Astrocyte of the hippocampus (primary cell): ENCODE data around the gene CSMD2.
A peak's percentile ranks its signal among the peaks of the same experiment; 100 is the strongest.

Experiments
- DNase-seq: peaks from one replicate; pipeline ENCODE4 v3.0.0; 2011; ENCODE audit warnings: low read depth, low spot score

Gene CSMD2

DNA sequence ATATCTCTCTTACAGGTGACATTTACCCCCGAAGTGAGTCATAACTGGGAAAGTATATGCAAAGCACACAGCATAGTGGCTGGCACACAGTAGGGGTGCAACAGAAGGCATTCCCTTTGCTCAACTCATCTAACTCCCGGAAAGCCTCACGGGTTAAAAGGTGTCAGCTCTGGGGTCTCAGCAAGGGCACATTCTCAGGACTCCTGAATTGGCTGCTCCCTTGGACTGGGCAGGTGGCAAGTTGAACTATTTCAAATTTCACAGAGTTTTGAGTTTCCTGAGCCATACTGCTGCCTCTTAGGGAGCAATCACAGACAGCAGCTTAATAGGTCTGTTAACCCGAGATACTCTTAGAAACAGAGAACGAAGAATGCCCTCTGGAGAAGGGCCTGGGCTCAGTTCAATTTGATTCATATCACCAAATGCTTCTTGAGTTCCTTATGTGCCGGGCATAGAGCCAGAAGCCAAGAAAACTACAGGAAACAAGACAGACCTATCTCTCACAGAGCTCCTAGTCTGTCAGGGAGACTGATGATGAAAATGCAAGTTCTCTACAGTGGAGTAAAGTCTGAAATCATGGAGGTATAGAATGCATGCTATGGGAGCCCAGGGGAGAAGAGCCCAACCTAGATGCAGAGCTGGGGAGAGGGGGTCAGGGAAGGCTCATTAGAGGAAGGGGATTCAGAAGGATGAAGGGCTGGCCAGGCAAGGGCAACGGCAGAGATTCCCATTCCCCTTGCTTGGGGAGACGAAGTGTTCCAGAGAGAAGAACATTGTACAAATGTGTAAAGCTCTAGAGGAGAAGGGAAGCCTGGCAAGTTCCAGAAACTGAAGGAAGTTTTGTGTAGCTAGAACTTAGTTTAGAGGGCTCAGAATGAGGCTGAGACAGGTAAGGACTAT, 445.0 kb downstream of the CSMD2 start:
- peak; percentile 46 for DNase-seq

DNA sequence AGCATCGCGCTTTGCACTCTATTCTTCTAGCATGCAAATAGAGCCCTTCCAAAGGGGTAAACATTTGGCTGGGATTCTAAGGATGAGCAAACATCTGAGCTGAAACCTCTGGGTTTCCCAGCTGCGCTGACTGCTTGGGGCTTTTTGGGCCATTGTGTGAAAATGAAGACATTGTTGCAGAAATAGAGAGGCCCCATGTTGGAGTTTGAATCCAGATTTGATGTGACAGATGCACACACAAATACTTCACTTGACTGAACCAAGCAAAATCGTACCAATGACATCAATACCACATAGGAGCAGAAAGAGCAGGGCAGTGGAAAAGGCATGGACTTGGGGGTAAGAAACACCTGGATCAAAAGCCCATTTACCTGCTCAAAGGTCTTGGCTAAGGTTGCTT, 445.7 kb downstream of the CSMD2 start:
- DNase-seq: no peak

DNA sequence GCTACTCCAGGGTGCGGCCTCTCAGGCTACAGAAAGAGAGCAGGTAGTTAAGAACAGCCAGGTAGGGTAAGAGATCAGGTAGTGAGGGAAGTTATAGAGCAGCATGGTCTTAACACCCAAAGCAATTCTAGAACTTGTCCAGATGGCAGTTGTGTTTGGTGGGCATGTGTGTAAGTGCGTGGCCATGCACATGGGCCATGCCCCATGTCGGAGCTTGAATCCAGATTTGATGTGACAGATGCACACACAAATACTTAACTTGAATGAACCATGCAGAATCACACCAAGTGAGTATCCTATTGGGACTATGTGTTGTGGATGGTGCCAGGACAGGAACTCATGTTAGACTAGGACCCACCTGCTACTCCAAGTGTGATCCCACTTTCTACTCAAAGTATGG, 446.8 kb downstream of the CSMD2 start:
- no peak for DNase-seq

DNA sequence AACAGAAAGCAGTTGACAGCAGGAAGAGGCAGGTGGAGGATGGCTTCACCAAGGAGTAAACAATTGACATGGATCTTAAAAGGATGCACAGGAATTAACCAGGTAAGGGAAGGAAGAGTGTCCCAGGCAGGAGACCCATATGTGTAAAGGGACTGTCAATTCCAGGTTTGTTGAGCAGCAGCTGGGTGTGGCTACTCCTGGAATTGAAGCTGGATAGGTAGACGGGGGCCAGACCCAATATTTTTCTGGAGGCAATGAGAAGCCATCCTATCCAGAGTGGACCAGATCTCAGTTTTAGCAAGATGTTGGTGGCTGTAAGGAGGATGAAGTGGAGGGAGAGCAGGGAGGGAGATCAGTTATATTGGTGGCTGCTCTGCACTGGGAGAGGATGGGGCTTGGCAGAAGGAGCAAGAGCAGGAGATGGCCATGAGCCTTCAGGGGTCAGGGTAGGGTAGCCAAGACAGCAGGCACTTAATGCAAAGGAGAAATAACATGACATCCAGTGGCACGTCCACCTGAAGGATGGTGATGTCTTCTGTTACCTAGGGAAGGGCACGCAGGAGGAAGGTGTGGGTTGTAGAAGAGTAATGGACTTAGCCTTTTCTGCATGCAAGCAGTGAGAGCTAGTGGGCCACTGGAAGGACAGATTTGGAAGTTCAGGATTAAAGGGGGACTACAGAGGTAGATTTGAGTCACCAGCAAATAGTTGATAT, 447.9 kb downstream of the CSMD2 start:
- DNase-seq: no peak

DNA sequence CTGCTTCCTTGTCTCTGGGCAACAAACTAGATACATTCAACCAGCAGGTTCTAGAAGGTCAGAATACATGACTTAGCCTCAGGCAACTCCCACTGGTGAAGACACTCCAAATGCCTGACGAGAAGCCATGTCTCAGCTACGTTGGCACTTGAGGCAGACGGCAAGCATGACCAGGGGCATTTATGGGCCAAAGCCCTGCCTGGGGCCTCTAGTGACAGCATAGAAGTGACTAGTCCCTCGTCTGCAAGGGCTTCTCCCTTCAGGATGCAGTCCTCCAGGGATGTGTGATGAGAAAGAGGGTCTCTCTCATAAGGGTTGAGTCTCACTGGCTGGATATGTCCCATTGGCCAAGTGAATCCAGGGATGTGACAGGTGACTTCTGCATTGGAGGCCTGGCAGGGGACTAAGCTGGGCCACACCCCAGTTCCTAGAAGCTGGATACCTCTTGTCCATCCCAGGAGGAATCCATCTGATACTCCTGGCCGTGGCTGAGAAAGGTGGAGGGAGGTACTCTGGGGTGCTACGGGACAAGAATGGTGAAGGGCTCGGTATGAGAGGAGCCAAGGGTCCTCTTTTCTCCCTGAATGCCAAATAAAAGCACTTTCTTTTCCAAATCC, 449.7 kb downstream of the CSMD2 start:
- DNase-seq: no peak

DNA sequence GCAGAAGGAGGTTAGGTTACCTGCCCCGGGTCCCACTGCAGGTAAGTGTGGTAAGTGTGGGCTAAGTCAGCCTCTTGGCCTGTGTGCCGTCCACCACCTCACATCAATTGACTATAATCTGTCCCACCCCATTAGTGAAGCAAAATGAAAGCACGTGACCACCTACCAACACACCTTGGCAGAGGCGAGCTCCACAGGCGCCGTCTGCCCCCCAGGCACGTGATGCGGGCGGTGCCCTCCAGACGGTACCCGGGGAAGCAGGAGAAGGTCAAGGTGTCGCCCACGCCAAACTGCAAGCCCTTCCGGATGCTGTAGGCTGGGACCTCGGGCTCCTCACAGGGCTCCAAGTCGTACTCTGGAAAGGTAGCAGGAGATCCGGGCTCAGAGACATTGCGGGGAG, 450.6 kb downstream of the CSMD2 start:
- DNase-seq: no peak

DNA sequence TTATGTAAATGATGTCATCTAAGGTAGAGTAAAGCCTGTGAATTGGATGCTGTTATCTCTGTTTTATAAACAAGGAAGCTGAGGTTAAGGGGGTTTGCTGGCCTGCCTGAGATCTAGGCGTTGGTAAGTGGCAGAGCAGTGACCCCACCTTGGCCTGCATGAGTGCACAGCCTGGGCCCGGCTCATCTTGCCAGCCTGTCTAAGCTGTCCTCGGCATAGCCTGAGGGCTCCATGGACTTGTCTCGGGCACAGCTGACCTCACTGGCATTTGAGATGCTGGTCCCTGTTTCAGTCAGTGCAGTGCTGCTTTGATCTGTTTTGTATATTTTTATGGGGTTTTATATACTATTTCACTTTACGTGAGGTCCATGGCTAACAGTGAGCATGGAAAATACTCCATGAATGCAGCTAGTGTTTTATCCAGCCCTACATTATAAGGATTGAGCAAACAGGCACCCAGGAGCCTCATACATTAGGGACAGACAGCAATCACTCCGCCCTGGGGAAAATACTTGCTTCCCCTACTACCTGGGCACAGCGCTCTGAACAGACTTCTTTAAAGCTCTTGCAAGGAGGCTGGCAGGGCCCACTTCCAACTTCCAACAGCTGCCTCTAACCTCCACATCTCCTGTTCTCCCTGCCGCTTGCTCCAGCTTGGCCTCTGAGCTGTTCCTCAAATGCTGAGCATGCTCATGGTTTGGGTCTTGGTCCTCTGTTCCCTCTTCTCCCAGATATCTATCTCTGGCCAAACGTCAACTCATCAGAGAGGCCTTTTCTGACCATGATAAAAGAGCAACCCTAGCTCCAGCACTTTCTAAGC, 451.8 kb downstream of the CSMD2 start:
- no peak for DNase-seq

DNA sequence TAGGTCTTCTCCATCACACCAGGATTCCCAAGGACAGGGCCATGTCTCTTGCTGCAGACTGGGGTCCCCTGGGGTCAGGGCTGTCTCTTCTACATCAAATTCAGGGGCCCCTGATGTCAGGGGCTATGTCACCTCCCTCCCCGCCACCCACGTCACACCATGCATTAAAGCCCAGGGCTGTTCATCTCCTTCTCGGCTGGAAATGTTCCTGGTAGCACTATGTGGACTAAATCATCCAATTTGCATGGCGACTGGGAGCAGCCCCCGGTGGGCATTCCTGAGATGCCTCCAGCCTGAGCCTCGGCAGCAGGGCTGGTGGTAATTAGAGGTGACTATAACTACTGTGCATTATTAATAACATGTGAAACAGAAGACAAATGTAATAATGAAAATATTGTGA, 452.8 kb downstream of the CSMD2 start:
- peak; percentile 80 for DNase-seq

DNA sequence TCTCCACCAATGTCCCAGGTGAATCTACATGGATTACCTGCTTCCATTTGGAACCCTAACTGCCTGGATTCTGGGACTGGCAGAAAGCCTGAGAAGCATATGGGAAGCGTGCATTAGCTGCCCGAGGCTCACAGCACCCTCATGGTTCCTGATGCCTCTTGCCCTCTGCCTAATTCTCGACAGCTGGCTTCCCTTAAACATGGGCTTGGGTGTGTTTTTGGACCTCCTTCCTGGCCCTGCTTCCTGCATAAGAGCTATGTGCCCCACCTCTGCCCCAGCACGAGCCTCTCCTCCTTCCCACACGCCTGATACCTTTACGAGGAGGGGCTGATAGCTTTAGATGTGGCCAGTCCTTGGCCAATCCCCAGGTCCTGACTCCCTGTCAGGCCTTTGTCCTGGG, 453.5 kb downstream of the CSMD2 start:
- no peak for DNase-seq

DNA sequence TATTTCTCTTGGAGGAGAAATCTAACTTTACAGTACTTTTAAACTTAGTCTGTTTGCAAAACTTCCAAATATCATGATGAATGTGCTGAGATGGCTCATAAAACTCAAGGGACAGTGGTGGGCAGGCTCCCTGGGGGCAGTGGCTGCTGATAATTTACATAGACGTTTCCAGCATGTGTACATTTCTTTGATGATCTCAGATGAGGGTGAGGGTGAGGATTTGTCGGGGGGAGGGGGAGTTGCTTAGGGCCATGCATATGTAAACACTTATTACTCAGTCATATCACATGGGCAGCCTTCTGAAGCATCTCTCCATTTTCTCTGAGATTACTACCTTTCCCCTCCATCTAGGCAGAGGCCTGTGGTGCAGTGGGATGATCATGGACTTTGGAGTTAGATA, 454.1 kb downstream of the CSMD2 start:
- peak; percentile 26 for DNase-seq

DNA sequence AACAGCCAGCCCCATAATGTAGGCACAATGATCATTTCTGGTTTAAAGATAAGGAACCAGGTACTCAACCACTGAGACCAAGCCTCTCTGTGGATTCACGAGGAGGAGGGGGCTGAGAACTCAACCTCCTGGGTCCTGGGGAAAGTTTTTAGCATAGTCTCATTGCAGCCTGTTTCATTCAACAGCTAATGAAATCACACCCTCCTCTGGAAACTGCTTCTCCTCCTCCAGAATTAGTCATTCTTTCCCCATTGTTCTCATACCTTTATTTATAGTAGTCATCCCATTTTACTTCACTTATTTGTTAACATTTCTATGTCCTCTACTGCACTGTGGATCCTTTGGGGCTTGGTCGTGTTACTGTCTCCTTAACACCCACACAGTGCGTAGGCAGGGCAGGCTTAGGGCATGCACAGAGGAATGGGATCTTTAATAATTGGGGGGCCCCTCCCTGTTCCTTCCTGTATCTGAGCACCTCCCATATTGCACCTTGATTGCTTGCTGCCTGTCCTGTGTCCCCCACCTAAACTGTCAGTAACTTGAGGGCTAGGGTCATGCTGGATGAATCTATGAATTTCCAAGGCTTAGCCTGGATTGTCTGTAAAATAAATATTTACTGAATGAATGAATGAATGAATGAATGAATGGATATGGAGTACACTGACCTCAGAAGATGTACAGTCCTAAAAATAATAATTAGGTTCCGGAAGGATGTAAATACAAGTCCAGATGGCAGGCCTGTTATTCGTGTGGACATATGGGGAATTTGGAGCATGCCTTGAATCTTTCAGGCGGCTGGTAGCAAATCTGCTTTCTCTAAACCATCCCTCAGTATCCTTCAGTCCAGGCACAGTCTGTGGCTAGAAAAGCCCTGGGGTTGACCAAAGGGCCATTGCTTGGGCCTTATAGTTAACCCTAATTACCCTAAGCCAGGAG, 455.0 kb downstream of the CSMD2 start:
- peak; percentile 48 for DNase-seq

DNA sequence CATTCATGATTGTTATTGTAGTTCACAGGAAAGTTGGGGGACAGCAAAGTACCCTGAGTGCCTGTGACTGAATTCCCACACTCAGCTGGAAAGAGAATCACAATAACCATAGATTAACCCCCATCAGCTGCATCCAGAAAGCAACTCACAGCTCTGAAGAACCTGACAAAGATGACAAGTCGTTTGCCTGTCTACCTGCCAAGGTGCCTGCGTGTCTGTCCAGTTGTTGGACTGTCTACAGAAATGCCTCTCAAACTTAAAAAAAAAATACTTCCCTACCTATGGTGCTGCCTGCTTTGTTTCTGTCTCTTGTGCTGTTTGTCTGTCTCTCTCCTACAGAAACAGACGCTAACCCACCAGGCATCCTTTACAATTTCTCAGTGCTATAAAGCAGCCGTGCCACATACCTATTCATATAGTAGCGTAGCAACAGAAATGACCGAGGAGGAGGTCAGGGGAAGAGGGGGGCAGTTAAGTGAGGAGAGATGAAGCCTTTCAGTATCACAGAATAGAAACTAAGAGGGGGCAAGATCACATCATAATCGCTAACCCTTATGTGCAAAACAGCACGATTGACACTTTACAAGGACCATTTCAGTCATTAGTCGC, 455.8 kb downstream of the CSMD2 start:
- DNase-seq: no peak

DNA sequence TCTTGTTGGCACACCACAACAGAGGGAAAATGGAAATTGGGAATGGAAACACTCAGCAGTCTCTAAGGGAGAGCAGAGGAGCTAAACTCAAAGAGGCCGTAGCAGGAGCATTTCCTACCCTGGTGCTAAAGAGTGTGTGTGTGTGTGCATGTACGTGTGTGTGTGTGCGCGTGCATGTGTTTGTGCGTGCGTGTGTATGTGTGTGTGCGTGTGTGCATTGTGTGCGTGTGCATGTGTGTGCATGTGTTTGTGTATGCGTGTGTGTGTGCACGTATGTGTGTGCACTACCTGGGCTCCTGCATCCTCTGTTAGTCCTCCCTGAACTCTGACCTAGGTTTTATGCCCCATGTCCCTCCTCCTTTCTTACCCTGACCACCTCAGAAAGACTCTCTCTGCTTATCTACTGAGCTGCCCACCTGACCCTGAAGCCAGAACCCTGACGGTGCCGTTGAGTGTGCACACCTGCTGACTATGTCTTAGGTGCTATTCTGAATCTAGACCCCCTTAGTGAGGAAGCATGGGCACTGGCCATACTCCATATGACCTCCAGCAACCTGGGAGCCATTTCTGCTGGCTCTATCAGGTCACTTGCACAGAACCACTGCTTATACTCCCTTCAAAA, 458.3 kb downstream of the CSMD2 start:
- DNase-seq: no peak

DNA sequence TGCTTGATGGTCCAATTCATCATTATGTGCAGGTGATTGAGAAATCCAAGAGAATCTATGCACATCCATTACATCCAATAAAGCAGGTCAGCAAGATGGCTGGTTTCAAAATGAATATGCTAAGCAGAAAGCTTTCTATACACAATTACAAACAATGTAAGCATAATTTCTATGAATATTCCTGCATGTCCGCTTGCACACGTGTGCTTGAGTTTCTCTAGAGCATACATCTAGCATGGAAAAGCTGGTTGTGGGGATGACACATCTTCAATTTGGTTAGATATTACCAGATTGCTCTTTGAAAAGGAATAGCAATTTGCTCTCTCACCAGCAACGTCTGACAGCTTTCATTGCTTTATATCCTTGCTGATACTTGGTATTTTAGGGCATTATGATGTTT, 461.6 kb downstream of the CSMD2 start:
- no peak for DNase-seq

DNA sequence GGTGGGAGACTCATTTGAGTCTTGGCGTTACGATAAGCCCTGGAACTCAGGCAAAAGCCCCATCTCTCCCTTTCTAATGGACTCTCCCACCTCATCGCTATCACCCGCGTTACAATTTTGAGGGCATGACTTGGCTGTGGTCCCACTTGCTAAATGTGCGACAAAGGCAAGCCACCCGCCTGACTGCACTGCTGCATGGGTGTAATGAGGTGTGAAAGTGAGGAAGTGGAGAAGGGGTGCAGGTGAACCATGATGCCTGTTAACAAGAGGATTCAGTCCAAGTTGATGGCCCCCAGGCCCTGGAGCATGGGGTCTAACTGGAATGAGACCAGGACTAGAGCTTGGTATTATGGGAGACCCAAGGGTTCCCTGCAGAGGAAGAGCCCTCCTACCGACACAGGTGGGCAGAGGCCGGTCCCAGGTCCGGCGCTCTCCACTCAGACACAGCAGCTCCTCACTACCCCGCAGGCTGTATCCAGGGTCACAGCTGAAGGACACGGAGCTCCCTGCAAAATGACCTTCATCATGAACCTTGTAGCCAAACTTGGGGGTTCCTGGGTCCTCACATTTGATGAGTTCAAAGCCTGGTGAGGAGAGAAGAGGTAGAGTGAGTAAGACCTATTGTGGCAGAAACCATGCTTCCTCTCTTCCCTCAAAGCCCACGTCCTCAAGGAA, 466.5 kb downstream of the CSMD2 start:
- no peak for DNase-seq

DNA sequence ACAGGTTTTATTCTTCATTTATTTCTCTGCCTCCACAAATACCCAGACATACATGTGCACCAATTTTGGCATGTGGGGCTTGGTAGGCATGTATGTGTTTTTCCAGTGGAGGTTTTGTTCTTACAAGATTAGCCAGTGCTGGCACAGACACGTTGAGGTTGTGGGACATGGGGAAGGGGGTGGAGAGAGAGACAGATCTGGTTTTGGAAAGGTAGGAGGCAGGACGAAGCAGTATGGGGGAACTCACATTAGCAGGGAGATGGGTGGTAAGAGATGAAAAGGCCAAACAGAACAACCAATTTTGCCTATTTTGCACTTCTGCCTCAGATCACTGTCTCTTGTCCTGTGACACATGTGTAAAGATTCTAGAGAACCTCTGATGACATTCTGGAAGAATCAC, 467.2 kb downstream of the CSMD2 start:
- no peak for DNase-seq

DNA sequence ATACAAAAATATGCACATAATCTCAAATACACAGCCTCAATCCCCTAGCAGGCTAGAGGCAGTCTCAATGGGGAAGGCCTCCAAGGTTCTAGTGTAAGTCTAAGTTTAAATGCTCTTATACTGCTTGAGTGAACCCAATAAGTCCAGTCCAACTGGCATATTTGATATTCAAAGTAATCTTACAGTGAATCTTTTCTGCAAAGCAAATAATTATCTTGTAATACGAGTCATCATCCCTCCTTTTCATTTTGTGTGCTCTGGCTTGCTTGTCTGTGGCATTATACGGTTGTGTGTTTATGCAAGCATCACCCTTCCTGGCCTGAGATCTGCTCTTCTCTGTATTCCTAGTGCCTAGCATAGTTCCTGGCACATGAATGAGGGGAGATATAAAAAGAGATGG, 468.1 kb downstream of the CSMD2 start:
- no peak for DNase-seq

DNA sequence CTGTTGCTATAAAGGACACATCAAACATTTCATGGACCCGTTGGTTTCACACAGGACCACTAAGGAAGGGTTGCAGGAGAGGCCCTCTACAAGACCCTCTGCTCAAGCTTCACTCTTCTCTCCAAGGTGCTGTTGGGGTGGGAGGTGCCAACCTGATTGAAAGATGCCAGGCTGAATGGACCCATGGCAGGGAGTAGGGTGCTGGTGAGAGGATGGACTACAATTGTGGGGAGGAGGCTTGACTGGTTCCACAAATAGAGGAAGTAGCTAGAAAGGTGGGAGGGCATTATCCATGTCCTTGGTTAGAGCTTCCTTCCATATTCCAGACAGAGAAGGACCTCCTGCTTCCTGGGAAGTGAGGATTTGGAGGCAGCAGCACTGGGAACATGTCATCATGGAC, 468.7 kb downstream of the CSMD2 start:
- DNase-seq: no peak
